GM21423 (cell line): ENCODE measurements around the gene C17orf107.

Source experiments
- ATAC-seq: cut with Tn5 transposase; IDR thresholded peaks from one replicate; pipeline ENCODE4 v1.9.1; 2021; ENCODE audit warnings: mild to moderate bottlenecking, moderate library complexity; ENCODE audit not compliant: unreplicated experiment

The C17orf107 gene

DNA sequence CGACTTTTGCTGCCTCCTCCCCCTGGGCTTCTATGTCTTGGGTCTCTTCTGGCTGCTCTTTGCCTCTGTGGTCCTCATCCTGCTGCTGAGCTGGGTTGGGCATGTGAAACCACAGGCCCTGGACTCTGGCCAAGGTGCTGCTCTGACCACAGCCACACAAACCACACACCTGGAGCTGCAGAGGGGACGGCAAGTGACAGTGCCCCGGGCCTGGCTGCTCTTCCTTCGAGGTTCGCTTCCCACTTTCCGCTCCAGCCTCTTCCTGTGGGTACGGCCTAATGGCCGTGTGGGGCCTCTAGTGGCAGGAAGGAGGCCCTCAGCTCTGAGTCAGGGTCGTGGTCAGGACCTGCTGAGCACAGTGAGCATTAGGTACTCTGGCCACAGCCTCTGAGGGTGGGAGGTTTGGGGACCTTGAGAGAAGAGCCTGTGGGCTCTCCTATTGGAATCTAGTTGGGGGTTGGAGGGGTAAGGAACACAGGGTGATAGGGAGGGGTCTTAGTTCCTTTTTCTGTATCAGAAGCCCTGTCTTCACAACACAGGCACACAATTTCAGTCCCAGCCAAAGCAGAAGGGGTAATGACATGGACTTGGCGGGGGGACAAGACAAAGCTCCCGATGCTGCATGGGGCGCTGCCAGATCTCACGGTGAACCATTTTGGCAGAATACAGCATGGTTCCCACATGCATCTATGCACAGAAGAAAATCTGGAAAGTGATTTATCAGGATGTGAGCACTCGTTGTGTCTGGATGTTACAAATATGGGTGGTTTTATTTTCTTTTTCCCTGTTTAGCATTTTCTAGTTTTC is 35.0 kb downstream of the C17orf107 start:
- no peak for ATAC-seq

DNA sequence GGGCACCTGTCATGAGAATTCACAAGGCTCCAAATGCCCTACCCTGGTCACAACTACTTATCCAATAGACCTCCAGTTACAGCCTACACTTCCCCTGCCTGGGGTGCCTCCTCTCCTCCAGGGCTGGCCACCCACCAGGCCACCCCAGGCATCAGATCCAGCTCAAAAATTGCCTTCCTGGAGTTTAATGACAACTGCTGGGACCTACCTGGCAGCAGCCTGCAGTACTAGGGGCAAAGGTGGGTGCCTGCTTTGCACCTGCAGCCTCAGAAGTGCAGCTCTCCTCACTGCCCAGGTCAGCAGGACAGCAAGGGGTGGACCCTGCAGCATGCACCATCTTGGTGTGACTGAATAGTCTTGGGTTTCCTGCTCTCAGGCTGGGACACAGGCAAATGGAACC is 36.3 kb downstream of the C17orf107 start:
- no peak for ATAC-seq

DNA sequence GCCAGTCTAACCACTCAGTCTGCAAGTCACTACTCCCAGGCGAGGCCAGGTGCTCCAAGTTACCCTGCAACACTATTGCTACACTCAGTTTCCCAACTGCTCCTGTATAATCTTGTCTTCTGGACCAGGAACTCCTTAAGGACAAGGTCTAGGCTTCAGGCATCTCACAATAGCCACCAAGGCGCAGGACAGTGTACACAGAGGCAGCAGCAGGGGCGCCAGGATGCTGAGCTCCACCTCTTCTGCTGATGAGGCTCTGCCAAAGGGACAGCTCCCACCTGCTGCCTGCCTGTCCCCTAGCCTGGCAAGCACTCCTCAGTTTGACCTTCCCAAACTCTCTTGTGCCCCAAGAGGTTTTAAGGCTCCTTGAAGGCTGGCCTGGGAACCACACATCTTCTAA is 37.1 kb downstream of the C17orf107 start:
- no peak for ATAC-seq

DNA sequence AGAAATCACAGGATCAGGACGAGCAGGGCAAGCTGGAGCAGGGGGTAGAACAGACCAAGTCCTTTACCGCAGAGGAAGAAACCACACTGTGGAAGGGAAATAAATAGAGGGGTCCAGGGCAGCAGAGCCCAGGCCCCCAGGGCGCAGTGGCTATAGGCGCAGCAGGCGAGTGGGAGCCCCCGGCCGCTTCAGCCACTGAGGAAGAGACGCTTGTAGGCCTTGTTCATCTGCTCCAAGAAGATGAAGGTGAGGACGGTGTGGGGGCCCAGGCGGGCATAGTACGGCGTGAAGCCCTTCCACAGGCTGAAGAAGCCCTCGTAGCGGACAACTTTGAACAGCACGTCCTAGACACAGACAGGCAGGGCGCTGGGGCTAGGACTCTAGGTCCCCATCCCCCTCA is 38.2 kb downstream of the C17orf107 start:
- ATAC-seq: no peak

DNA sequence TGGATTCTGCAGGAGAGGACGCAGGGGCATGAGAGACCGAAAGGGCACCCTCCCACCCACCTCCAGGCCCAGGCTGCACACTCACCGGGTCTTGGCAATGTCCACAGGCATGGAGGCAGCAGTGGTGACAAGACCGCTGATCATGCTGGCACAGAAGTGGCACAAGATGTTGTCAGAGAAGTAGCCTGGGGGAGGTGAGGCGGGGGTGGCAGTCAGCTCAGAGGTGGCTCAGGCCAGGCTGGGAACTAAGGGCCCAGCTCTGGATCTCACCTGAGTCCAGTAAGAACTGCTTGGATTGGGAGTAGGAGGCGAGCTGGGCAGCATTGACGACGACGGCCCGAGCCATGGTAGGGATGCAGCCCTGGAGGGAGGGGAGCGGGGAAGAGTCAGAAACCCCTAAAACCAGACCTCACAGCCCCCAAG is 38.7 kb downstream of the C17orf107 start:
- no peak for ATAC-seq

DNA sequence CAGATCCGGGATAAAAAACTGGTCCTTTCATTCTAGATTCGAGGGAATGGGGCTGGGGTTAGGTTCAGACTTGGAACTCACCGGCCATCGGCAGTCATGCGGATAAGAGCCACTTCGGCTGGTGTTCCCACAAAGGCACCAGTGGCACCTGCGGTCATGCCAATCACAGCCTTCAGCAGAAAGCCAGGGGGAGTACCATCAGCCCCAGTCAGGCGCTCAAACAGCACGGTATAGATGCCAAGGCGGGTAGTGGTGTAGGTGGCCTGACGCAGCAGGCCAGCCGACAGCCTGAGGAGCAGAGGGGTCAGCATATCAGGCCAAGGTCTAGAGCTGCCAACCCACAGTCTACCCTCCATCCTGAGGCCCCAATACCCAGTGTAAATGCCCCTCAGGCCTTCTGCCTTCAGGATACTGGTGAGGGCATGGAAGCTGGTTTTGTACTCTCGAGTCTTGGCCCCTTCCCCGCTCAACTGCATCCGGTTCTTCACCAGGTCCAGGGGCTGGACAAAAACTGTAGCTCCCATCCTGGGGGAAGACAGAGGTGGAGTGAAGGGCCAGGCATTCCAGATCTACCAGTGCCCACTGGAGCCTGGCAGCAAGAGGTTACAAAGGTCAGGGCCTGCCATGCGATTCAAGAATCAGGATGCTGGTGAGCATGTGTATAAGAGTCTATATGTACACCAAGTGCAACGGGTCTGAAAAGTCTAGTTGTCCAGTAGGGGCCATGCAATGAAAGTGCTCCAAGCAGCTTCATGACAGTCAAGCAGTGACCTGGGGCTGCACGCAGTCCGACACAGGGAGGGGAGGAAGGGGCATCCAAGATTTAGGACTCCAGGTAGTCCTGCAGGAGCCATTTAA is 39.6 kb downstream of the C17orf107 start:
- ATAC-seq: no peak

DNA sequence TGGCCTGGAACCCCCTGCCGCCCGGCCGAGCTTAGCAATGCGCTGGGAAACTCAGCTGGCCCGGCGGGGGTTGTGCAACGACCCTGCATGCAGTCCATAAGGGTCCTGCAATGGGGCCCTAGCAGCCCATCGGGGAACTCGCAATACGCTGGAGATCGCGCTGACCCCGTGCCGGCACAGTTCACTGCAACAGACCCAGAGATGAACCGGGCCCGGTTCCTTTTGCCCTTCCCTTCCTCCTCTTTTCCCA is 40.1 kb downstream of the C17orf107 start:
- no peak for ATAC-seq

DNA sequence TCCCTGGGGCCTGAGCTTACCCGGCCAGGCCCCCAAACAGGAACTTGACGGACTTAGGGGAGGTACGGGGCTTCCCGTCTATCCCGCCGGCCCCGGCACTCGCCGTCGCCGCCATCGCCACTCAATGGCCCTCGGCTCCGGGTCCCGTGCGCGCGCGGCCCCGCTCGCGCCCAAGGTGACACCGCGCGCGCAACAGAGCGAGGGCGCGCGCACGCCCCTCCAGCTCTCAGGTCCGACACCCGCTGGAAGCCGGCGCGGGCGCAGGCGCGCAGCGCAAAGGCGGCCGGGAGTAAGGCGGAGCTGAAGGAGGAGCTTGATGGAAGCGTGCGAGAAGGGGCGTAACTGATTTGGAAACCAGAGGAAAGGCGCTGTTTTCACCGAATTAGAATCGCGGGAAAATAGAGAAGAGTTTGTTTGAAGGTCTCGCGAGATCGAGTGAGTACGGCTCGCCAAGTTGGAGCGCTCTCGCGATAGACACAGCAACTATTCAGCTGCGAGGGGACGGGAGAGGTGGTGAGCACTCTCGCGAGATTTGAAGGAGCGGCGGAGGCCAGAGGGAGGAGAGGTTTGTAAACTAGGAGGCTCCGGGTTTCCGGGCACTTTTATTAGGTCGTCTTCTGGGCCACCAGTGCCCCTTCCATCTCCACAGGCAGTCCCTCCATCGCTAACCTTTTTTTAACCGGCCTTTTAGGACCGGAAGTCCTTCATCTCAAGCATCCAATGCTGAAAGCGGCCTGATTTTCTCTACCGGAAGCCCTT is 40.6 kb downstream of the C17orf107 start, which contains the start of the genes RNF167 and SLC25A11:
Gene RNF167 (plus strand): TSS at position 473 of the 759 bp plus-strand sequence. CDS start 642 bp downstream, outside the sequence.
Gene SLC25A11 (minus strand): TSS at position 251 of the 759 bp plus-strand sequence. CDS start 136 bp downstream, at position 115.
- ATAC-seq: peak; percentile 76

DNA sequence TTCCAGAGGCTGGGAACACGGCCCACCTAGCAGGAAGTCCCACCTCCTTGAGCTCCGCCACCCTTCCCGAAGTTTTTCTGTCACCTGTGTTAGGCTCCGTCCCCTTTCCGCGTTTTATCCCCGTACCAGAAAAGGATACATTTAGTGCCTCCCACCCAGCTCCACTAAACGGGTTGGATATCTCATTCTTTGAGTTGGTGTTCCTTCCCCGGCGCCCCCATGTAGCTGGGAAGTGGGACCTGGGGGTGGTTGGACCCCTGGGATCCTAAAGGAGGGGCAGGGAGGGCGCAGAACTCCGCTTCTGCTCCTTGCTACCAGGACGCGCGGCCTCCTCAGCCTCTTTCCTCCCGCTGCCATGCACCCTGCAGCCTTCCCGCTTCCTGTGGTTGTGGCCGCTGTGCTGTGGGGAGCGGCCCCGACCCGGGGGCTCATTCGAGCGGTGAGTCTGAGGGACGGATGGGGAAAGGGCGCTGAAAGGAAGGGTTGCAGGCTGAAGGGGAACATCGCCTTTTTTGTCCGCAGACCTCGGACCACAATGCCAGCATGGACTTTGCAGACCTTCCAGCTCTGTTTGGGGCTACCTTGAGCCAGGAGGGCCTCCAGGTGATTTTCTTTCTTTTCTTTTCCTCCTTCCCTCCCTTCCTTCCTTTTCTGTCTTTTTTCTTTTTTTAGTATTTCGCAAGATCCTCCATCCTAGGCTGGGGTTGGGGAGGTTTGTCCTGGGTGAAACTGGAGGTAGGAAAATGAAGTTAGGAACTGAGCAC is 41.4 kb downstream of the C17orf107 start:
- ATAC-seq: no peak

DNA sequence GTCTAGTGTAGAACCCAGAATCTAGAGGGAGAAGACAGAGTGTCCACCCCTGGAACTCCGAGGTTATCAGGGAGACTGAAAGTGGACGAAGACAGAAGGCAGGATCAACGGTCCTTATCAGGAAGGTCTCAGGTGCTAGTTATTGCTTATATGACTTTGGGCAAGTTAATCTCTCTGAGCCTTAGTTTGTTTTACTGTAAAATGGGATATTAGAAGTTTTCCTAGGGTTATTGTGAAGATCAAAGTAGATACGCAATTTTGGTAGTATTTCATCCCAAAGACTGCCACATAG is 41.9 kb downstream of the C17orf107 start:
- ATAC-seq: no peak

DNA sequence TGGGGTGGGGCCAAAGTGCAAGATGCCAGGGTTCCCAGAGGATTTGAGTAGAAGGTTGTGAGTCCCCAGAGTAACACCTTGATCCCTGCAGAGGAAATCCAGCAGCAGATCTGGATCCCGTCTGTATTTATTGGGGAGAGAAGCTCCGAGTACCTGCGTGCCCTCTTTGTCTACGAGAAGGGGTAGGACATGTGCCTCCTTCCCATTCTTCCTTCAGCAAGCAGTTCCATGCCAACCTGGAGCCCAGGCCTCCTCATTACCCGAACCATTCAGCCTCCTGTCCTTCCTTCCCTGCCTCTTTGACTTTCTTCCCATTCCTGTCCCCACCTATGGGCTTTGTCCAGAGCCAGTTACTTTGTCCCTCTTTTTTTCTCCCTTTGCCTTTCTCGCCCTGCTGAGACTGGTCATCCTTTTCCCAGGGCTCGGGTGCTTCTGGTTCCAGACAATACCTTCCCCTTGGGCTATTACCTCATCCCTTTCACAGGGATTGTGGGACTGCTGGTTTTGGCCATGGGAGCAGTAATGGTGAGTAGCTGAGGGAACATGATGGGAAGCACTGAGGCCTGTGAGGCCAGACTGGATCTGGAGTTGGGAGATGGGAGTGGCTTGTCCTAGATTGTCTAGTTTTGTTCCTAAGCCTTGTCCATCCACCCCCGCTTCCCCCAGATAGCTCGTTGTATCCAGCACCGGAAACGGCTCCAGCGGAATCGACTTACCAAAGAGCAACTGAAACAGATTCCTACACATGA is 43.6 kb downstream of the C17orf107 start:
- no peak for ATAC-seq

DNA sequence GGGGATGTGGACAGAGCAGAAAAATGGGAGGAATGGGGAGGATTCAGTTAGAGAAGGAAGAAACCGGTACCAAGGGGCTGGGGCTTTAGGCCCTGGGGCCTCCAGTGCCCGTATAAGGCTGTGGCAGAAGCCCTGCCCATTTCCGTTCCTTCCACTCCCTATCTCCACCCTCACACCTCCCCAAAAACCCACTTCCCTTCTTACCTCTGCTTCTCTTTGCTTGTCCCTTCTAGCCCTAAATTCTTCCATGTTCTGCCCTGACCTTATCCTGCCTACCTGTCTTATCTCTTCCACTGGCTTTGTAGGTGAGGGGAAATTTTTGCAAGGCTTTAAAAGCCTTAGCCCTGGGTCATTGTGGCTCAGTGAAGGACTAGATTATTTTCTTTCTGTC is 44.8 kb downstream of the C17orf107 start:
- no peak for ATAC-seq

DNA sequence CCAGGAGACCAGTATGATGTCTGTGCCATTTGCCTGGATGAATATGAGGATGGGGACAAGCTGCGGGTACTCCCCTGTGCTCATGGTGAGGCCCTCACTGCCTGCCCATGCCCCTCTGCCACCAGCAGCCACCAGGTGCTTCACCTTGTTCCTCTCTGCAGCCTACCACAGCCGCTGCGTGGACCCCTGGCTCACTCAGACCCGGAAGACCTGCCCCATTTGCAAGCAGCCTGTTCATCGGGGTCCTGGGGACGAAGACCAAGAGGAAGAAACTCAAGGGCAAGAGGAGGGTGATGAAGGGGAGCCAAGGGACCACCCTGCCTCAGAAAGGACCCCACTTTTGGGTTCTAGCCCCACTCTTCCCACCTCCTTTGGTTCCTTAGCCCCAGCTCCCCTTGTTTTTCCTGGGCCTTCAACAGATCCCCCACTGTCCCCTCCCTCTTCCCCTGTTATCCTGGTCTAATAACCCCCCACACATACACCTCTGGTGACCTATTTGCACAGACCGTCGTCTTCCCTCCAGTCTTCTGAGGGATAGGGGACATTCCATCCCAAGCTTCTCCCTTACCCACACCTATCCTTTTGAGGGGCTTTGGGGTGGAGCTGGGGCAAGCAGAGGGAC is 45.3 kb downstream of the C17orf107 start:
- ATAC-seq: no peak

DNA sequence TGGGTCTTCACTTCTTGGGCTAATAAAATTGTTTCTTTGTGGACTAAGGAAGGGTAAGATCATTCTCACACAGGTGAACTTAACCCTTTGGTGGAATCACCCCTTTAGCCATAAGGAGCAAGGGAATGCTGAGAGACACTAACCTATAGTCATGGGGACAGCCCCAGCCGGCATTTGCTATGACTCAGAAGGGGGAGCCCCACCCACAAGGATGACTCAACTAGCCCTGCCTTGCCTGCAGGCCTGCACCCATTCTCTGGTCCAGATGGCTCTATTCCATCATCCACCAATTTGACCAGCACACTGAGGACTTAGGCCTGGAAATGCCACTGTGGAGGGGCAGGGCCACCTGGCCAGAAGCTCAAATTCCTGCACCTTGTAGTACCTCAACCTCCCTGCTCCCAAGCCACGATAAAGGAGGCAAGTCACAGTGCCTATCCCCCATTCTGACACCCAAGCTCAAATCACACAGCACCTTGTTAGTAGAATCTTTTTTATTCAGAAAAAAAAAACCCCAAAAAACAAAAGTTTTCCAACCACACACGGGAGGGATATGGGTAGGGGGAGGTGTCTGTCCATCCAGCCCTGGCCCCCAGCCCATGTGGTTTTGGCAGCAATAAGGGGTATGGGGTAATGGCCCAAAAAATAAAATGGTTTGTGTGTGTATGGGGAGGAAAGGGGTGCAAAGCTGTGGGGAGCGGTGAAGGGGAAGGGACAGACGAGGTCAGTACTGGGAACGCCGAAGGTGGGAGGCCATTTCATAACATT is 46.0 kb downstream of the C17orf107 start:
- peak; percentile 15 for ATAC-seq

DNA sequence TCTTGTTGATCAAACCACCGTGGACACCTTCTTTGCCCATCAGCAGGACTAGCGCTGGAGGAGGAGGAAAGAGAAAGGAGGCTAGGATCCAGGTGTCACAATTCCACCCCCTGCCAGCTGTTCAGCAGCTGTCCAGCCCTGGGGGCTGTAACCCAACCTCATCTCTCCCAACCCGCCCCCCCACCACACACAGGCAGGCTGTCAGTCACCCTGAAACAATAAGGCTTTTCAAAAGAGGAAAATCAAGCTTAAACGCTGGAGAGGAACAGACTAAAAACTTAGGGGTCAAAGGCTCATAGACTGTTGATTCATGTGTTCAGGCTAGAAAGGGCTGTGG is 46.6 kb downstream of the C17orf107 start:
- ATAC-seq: no peak

DNA sequence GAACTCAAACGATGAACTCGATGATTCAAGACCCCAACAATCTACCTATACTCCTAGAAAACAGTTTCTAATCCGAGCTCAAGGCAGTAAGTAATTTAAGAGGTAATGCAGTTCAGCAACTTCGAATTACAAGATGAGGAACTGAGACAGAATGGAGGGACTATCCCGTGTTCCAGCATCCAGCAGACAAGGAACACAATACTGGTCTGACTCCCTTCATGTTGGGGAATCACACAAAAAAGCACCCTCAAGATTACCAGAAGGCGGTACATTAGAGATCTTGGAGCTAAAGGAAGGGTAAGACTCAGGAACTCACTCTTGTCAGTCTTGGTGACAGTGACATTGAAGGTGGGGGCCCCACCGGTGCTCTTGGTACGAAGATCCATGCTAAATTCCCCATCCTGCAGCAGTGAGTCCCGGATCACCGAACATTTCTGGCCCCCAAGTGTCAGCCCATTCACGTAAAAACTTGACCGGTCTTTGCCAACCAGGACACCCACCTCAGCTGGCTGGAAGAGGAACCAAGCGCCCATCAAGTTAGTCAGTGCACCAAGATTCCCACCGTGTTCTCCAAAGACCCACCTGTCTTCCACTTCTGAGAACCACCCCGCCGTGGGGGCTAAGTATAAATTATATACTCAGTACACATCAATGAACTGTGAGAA is 47.1 kb downstream of the C17orf107 start:
- ATAC-seq: no peak

DNA sequence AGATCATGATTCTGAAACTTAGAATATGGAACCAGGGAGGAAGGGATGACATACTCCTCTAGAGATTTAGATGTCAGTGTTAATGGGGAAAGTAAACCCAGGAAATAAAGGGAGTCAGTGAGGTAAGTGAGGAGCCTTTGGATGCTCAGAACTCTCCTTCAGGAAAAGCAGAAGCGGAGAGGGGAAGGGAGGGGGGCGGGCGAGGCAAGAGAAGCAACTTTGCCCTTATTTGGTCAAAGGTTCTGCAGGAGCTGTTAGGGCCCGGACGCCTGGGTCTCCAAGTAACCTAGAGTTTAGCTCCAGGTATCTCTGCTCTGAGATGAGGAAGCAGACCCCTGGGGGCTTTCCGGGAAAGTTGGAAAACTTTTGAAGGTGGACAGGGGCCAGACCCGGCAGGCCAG is 47.7 kb downstream of the C17orf107 start:
- no peak for ATAC-seq

DNA sequence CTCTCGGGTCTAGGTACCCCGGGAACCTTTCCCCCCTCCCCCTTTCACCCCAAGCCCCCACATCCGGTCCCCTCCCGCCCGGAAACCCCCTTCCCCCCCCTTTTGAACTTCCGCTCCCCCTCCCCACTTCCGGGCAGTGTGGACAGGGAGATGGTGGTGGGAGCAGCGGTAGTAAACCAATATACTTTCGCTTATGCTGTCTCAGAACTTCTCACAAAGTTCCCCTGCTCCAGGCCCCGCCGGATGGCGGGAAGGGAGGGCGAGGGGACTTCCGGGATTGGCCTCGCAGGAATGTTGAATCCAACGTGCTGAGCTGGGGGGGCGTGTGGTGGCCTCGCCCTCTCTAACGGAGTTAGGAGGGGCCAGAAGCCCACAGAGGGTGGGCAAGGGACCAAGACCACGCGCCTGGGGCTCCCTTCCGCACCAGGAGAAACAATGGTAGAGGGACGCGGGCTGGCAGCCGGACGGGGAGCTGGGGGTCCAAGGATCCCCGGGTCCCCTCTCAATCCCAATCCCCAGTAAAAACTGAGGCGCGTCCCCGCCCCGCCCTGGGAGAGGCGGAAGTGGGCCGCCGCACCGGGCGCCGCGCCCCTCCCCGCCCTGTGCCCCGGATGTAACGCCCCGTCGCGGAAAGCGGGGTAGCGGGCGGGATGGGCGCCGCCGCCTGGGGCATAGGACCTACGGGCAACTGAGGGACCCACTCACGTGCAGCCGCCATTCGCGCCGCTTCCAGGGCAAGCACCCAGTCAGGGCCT is 48.3 kb downstream of the C17orf107 start:
- no peak for ATAC-seq
